ENCODE data around the gene SIRPG.

- TF ChIP-seq RXRA (CRISPR knock-in tag; IDR thresholded peaks at IDR 0.05): no peak
- TF ChIP-seq, protein P1, sequence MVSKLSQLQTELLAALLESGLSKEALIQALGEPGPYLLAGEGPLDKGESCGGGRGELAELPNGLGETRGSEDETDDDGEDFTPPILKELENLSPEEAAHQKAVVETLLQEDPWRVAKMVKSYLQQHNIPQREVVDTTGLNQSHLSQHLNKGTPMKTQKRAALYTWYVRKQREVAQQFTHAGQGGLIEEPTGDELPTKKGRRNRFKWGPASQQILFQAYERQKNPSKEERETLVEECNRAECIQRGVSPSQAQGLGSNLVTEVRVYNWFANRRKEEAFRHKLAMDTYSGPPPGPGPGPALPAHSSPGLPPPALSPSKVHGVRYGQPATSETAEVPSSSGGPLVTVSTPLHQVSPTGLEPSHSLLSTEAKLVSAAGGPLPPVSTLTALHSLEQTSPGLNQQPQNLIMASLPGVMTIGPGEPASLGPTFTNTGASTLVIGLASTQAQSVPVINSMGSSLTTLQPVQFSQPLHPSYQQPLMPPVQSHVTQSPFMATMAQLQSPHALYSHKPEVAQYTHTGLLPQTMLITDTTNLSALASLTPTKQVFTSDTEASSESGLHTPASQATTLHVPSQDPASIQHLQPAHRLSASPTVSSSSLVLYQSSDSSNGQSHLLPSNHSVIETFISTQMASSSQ (IDR thresholded peaks at IDR 0.05; ENCODE audit: low read depth): no peak
- TF ChIP-seq, protein P1 (CRISPR knock-in tag; IDR thresholded peaks at IDR 0.05; ENCODE audit: borderline replicate concordance): no peak
- no peak for TF ChIP-seq POLR2A (IDR thresholded peaks at IDR 0.05; ENCODE audit: insufficient read depth in 1 of 2, low read depth in 2 of 2, low read length in 2 of 2)
- no peak for TF ChIP-seq ZNF317 (CRISPR knock-in tag; IDR thresholded peaks at IDR 0.05)
- no peak for TF ChIP-seq SSRP1 (CRISPR knock-in tag; IDR thresholded peaks at IDR 0.05)
- no peak for TF ChIP-seq ELF1 (CRISPR knock-in tag; IDR thresholded peaks at IDR 0.05)
- no peak for TF ChIP-seq PHF8 (CRISPR knock-in tag; IDR thresholded peaks at IDR 0.05)
- TF ChIP-seq, protein P2, sequence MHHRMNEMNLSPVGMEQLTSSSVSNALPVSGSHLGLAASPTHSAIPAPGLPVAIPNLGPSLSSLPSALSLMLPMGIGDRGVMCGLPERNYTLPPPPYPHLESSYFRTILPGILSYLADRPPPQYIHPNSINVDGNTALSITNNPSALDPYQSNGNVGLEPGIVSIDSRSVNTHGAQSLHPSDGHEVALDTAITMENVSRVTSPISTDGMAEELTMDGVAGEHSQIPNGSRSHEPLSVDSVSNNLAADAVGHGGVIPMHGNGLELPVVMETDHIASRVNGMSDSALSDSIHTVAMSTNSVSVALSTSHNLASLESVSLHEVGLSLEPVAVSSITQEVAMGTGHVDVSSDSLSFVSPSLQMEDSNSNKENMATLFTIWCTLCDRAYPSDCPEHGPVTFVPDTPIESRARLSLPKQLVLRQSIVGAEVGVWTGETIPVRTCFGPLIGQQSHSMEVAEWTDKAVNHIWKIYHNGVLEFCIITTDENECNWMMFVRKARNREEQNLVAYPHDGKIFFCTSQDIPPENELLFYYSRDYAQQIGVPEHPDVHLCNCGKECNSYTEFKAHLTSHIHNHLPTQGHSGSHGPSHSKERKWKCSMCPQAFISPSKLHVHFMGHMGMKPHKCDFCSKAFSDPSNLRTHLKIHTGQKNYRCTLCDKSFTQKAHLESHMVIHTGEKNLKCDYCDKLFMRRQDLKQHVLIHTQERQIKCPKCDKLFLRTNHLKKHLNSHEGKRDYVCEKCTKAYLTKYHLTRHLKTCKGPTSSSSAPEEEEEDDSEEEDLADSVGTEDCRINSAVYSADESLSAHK (CRISPR knock-in tag; IDR thresholded peaks at IDR 0.05; ENCODE audit: borderline replicate concordance): no peak
- no peak for TF ChIP-seq FOXA1 (IDR thresholded peaks at IDR 0.05)
- no peak for TF ChIP-seq FOXA1 (CRISPR knock-in tag; IDR thresholded peaks at IDR 0.05)
- no peak for TF ChIP-seq ZXDC (CRISPR knock-in tag; IDR thresholded peaks at IDR 0.05)
- no peak for TF ChIP-seq CREM (IDR thresholded peaks at IDR 0.05)
- no peak for TF ChIP-seq CREM (CRISPR knock-in tag; IDR thresholded peaks at IDR 0.05)
- TF ChIP-seq, protein P3, sequence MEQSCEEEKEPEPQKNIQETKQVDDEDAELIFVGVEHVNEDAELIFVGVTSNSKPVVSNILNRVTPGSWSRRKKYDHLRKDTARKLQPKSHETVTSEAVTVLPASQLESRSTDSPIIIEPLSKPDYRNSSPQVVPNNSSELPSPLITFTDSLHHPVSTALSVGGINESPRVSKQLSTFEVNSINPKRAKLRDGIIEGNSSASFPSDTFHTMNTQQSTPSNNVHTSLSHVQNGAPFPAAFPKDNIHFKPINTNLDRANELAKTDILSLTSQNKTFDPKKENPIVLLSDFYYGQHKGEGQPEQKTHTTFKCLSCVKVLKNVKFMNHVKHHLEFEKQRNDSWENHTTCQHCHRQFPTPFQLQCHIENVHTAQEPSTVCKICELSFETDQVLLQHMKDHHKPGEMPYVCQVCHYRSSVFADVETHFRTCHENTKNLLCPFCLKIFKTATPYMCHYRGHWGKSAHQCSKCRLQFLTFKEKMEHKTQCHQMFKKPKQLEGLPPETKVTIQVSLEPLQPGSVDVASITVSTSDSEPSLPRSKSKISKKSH (CRISPR knock-in tag; IDR thresholded peaks at IDR 0.05; ENCODE audit: borderline replicate concordance): no peak
- no peak for TF ChIP-seq JUNB (CRISPR knock-in tag; IDR thresholded peaks at IDR 0.05; ENCODE audit: borderline replicate concordance)
Measured at GRCh38 chr20:1664911-1665310, 7.3 kb upstream of the SIRPG start.
